Measurements from ENCODE around the gene ICAM5.
"Not testable (repeated sequence)": the region's sequence is repeated elsewhere in the genome, so short reads cannot be mapped to it uniquely, and the experiment has no call there.

The ICAM5 gene

GRCh38 chr19:10320602-10321416 is 31.1 kb downstream of the ICAM5 start:
- no peak for DNase-seq (ENCODE audit: low spot score)

- no peak for DNase-seq (ENCODE audit: low spot score)
Observed at GRCh38 chr19:10321417-10321797, 31.7 kb downstream of the ICAM5 start.

- no peak for DNase-seq (ENCODE audit: low spot score)
Observed at GRCh38 chr19:10321874-10322835, 32.4 kb downstream of the ICAM5 start.

GRCh38 chr19:10325732-10326131 is 36.0 kb downstream of the ICAM5 start:
- DNase-seq (ENCODE audit: low spot score), result no peak

- DNase-seq (ENCODE audit: low spot score), result no peak
Observed at GRCh38 chr19:10327793-10328192, 38.0 kb downstream of the ICAM5 start.

- no peak for DNase-seq (ENCODE audit: low spot score)
Observed at GRCh38 chr19:10328558-10329429, 39.0 kb downstream of the ICAM5 start.

GRCh38 chr19:10329555-10329954 is 39.8 kb downstream of the ICAM5 start:
- no peak for DNase-seq (ENCODE audit: low spot score)

GRCh38 chr19:10332158-10332964 is 42.6 kb downstream of the ICAM5 start:
- no peak for DNase-seq (ENCODE audit: low spot score)

- peak; percentile 99 for DNase-seq (ENCODE audit: low spot score)
Observed at GRCh38 chr19:10332965-10333757, 43.4 kb downstream of the ICAM5 start, which contains the start of gene RAVER1. Gene RAVER1 (minus strand): TSS chr19:10333529. CDS start chr19:10333507, 22 bp downstream.

GRCh38 chr19:10333758-10334587 is 44.2 kb downstream of the ICAM5 start:
- DNase-seq (ENCODE audit: low spot score), result no peak

- DNase-seq (ENCODE audit: low spot score), result peak; percentile 96
Observed at GRCh38 chr19:10334588-10335351, 45.0 kb downstream of the ICAM5 start.

- no peak for DNase-seq (ENCODE audit: low spot score)
Observed at GRCh38 chr19:10335352-10335985, 45.7 kb downstream of the ICAM5 start.

- not testable (repeated sequence) for DNase-seq (ENCODE audit: low spot score)
Observed at GRCh38 chr19:10336725-10337124, 47.0 kb downstream of the ICAM5 start.

GRCh38 chr19:10338940-10339339 is 49.2 kb downstream of the ICAM5 start:
- no peak for DNase-seq (ENCODE audit: low spot score)

GRCh38 chr19:10339380-10339960 is 49.7 kb downstream of the ICAM5 start, which contains the start of gene ICAM3:
Gene ICAM3 (minus strand): TSS chr19:10339624. CDS start chr19:10339614, 10 bp downstream.
- no peak for DNase-seq (ENCODE audit: low spot score)

- no peak for DNase-seq (ENCODE audit: low spot score)
Observed at GRCh38 chr19:10339977-10340376, 50.2 kb downstream of the ICAM5 start.

GRCh38 chr19:10343495-10343894 is 53.7 kb downstream of the ICAM5 start:
- no peak for DNase-seq (ENCODE audit: low spot score)

Measured in GM03348 (cell line).